GM23338 (cell line): ENCODE measurements around the gene RET.

Experiments
- POLR2AphosphoS5 ChIP-seq: IDR thresholded peaks from 2 replicates; pipeline ENCODE4 v1.6.1; 2016; ENCODE audit warnings: antibody characterized with exemption, low read depth
- TF ChIP-seq, protein P1 (sequence below), 2 experiments: fragments of 200-600 bp in 1 of 2; sonication (generic) in 1 of 2; conservative IDR thresholded peaks; 2 replicates each; pipeline versions ENCODE4 v1.5.1 to v1.6.1; 2016 to 2017; ENCODE audit warnings: antibody characterized with exemption in 2 of 2, low read depth in 2 of 2, mild to moderate bottlenecking in 2 of 2, moderate library complexity in 1 of 2

DNA sequence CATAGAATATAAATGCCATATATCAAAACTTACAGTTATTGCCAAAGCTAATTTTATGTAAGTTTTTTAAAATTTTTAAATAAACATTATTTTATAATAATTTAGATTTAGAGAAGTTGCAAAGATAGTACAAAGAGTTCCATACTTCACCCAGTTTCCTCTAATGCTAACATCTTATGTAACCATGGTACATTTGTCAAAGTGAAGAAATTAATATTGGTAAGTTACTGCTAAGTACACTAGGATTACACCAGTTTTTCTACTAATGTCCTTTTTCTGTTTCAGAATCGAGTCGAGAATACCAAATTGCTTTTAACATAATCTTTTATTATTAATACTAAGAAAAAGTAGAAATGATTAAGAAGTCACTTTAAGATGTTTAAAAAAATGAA lies 90.6 kb downstream of the RET start:
- TF ChIP-seq POLR2AphosphoS5: no peak
- TF ChIP-seq, protein P1, sequence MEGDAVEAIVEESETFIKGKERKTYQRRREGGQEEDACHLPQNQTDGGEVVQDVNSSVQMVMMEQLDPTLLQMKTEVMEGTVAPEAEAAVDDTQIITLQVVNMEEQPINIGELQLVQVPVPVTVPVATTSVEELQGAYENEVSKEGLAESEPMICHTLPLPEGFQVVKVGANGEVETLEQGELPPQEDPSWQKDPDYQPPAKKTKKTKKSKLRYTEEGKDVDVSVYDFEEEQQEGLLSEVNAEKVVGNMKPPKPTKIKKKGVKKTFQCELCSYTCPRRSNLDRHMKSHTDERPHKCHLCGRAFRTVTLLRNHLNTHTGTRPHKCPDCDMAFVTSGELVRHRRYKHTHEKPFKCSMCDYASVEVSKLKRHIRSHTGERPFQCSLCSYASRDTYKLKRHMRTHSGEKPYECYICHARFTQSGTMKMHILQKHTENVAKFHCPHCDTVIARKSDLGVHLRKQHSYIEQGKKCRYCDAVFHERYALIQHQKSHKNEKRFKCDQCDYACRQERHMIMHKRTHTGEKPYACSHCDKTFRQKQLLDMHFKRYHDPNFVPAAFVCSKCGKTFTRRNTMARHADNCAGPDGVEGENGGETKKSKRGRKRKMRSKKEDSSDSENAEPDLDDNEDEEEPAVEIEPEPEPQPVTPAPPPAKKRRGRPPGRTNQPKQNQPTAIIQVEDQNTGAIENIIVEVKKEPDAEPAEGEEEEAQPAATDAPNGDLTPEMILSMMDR (conservative IDR thresholded peaks at IDR 0.05; ENCODE audit: low read depth in 2 of 2): no peak
